ENCODE measurements around the gene OSER1. TPM values are rescaled to one million over a fixed set of nuclear protein-coding genes. Genes with fewer than 3 reads are reported as not detected.
"Not testable (repeated sequence)": the region's sequence is repeated elsewhere in the genome, so short reads cannot be mapped to it uniquely, and the experiment has no call there.

Gene OSER1
- total RNA-seq (32.7 TPM), polyA plus RNA-seq (35.8 TPM)

DNA sequence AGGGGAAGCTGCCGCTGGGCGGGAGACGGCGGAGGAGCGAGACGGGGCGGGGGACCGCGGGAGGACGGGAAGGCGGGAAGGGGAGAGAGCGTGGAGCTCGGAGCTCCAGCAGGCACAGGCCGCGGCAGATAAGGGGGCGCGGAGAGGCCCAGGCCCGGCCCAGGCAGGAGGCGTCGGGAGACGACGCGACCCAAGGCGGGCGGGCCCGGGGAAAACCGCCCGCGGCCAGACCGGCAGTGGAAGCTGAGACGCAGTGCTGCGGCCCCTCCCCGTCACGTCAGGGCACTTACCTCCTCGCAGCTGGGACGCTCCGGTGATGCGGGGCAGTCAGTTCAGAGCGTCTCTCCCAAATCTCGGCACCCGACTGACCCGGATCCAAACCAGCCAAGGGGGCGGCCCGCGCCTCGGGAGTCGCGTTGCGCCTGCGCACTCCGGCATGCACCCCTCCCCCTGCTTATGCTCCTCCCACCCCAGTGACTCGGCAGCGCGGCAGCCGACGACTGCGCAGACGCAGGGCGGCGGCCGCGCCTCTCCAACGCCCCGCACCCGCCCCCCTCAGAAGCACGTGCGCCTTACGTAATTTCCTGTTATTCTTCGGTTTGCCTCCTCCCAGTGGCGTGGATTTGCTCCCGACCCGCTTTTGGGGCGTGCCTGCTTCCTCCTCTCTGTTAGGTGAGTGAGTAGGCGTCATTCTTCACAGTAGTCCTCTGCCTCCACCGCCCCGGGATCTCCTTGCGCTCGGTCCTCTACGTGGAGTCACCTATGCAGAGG is at the start of gene OSER1:
TSS of gene OSER1 (minus strand) at position 366 of the 771 bp plus-strand sequence. CDS start 3,814 bp downstream, outside the sequence.
- peak; percentile 95 for DNase-seq (ENCODE audit: extremely low spot score)
- Histone ChIP-seq H3K36me3 (ENCODE audit: insufficient read depth) (no peaks in the 10 kb centered on the region), H3K4me3 (ENCODE audit: low read depth, low read length) (peak within 1 kb of the TSS; percentile 95), H3K4me1 (ENCODE audit: insufficient read depth) (peaks cover 3% of the 10 kb centered on the region), H3K27ac (ENCODE audit: low read depth) (peak within 1 kb of the TSS; percentile 97)
- WGBS = under 1% methylated on average over 79 of the region's 79 CpGs

DNA sequence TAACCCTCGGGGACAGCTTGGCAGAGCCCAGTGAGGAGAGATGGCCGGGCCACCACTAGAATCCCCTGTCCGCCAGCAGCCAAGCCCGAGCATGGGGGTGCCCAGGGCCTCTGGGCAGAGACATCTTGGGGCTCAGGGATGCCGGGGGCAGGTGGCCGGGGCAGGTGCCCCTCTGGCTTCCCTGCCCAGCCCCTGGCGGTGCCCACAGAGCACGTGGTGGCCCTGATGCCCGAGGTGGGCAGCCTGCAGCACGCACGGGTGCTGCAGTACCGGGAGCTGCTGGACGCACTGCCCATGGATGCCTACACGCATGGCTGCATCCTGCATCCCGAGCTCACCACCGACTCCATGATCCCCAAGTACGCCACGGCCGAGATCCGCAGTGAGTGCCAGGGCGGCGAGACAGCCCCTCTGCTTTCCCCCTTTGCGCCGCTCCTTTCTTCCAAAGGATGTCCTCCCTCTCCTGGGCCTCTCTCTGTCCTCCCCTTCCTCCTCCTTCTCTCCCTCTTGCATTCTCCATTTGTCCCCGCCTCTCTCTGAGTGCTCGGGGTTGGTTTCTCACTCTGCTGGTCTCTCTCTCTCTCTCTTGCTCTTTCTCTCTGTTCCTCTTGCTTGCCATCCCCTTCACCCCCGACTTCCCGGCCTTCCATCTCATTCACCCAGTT is 47.8 kb upstream of the OSER1 start:
- Histone ChIP-seq H3K27ac (ENCODE audit: low read depth) (no peak overlapping the region), H3K4me3 (ENCODE audit: low read depth, low read length) (no peak overlapping the region), H3K4me1 (ENCODE audit: insufficient read depth) (no peaks in the 10 kb centered on the region), H3K36me3 (ENCODE audit: insufficient read depth) (no peaks in the 10 kb centered on the region)
- 88% methylated on average over 28 of the region's 28 CpGs for WGBS
- no peak for DNase-seq (ENCODE audit: extremely low spot score)

DNA sequence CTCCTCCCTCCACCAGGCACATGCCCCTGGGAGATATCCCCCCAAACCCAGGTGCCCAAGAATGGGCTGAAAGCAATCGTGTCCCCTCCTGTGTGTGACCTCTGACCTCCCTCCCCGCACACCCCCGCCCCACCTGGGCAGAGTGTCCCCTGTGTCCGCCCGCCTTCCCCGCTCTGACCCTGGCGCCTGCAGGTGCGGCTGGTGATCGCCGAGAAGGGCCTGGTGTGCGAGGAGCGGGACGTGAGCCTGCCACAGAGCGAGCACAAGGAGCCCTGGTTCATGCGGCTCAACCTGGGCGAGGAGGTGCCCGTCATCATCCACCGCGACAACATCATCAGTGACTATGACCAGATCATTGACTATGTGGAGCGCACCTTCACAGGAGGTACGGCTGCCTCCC is 46.4 kb upstream of the OSER1 start:
- no peaks in the 10 kb centered on the region for H3K4me1 ChIP-seq (ENCODE audit: insufficient read depth)

DNA sequence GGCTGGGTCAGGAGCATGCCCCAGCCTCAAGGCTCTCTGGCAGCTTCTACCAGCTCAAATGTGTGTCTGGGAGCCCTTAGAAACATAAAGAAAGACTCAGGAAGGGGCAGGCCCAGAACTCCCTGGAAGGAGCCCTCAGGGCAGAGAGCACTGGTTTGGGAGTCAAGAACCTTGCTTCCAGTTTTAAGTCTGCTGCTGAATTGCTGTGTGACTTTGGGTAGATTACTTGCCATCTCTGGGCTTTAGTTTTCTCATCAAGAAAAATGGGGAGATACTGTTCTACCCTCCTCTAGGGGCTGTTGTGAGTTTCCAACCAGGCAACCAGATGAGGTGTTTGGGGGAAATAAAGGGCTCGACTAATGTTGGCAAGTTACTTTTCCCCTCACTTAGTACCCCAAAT is 45.4 kb upstream of the OSER1 start:
- H3K4me1 ChIP-seq (ENCODE audit: insufficient read depth) = no peaks in the 10 kb centered on the region

More for the DNA sequence above, 46.4 kb upstream of the OSER1 start:
- DNase-seq (ENCODE audit: extremely low spot score) = no peak
- 91% methylated on average over 21 of the region's 21 CpGs for WGBS
- Histone ChIP-seq H3K4me3 (ENCODE audit: low read depth, low read length) (no peak overlapping the region), H3K27ac (ENCODE audit: low read depth) (no peak overlapping the region), H3K36me3 (ENCODE audit: insufficient read depth) (no peaks in the 10 kb centered on the region)

DNA sequence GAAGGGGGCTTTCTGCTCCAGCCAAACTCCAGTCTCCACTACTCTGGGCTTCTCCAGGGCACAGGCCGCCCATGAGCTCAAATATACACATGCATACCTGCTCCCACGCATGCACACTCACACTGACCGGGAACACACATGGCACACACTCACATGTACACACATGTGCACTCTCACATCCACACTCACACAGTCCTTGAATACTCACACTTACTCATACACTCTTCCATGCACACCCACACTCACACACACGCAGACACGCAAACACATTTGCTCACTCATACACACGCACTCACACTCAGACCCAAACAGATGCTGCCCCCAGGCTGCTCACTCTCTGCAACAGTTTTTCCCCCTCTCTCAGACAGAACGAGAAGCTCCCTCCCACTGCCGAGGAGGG is 43.5 kb upstream of the OSER1 start:
- Histone ChIP-seq H3K27ac (ENCODE audit: low read depth) (no peak overlapping the region), H3K4me1 (ENCODE audit: insufficient read depth) (no peaks in the 10 kb centered on the region), H3K36me3 (ENCODE audit: insufficient read depth) (no peaks in the 10 kb centered on the region), H3K4me3 (ENCODE audit: low read depth, low read length) (no peak overlapping the region)
- WGBS = 77% methylated on average over 8 of the region's 8 CpGs
- DNase-seq (ENCODE audit: extremely low spot score) = no peak

More for the DNA sequence above, 45.4 kb upstream of the OSER1 start:
- no peak overlapping the region for H3K4me3 ChIP-seq (ENCODE audit: low read depth, low read length)
- no peaks in the 10 kb centered on the region for H3K36me3 ChIP-seq (ENCODE audit: insufficient read depth)
- DNase-seq (ENCODE audit: extremely low spot score) = no peak
- WGBS = 91% methylated on average over 1 of the region's 1 CpG
- H3K27ac ChIP-seq (ENCODE audit: low read depth) = no peak overlapping the region

DNA sequence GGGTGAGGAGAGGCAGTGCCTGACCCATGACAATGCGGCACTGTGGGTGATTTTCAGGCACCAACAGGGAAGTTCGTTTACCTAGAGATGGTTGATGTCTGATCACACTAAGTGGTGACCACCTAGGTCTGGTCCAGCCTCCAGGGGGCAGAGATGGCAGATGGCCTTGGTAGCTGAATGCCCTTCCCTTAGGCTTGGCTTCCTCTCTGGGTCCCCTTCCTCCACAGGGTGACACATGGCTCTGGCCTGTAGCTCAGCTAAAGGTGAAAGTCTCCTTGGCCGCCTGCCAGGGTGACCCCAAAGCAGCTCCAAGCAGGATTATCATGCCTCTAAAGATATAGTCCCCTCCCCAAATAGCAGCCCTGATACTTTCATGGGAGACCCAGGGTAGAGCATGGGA is 43.0 kb upstream of the OSER1 start:
- Histone ChIP-seq H3K27ac (ENCODE audit: low read depth) (no peak overlapping the region), H3K4me1 (ENCODE audit: insufficient read depth) (no peaks in the 10 kb centered on the region), H3K4me3 (ENCODE audit: low read depth, low read length) (no peak overlapping the region), H3K36me3 (ENCODE audit: insufficient read depth) (no peaks in the 10 kb centered on the region)
- 71% methylated on average over 3 of the region's 3 CpGs for WGBS
- DNase-seq (ENCODE audit: extremely low spot score) = no peak

DNA sequence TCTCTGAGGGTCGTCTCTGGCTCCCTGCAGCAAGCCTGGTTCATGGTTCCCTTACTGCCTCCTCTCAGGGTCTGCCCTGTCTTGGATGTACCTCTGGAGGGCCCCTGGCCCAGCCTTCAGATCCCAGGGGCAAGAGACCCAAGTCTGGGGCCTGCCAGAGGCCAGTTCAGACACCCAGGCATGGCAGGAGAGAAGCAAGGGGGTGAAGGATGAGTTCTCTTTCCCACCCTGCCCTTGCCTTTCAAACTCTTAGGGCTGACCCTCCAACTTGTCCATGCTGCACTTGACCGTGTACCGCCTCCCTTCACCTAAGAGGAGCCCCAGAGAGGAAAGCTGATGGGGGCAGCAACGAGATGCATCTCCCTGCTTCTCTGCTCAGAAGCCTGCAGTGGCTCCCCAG is 40.7 kb upstream of the OSER1 start:
- no peak for DNase-seq (ENCODE audit: extremely low spot score)
- no peak overlapping the region for H3K27ac ChIP-seq (ENCODE audit: low read depth)
- H3K36me3 ChIP-seq (ENCODE audit: insufficient read depth) = no peaks in the 10 kb centered on the region
- peaks cover 3% of the 10 kb centered on the region for H3K4me1 ChIP-seq (ENCODE audit: insufficient read depth)
- WGBS = 64% methylated on average over 4 of the region's 4 CpGs
- H3K4me3 ChIP-seq (ENCODE audit: low read depth, low read length) = no peak overlapping the region

DNA sequence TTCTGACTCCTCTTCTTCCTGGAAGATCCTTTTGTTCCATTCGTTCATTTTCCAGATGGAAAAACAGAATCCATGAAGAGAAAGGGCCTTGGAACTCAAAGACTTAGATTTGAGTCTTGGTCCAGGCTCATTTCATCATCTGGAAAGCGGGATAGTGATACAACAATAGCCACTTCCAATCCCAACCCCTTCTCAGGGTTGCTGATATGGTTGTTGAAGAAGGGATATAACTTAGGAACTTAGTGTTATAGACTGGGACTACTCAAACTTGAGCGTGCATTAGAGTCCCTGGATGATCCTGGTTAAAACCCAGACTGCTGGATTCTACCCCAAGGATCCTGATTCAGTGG is 37.8 kb upstream of the OSER1 start:
- H3K36me3 ChIP-seq (ENCODE audit: insufficient read depth) = no peaks in the 10 kb centered on the region
- H3K4me3 ChIP-seq (ENCODE audit: low read depth, low read length) = no peak overlapping the region
- DNase-seq (ENCODE audit: extremely low spot score) = no peak
- H3K27ac ChIP-seq (ENCODE audit: low read depth) = no peak overlapping the region
- peaks cover 3% of the 10 kb centered on the region for H3K4me1 ChIP-seq (ENCODE audit: insufficient read depth)
- 42% methylated on average over 3 of the region's 3 CpGs for WGBS

DNA sequence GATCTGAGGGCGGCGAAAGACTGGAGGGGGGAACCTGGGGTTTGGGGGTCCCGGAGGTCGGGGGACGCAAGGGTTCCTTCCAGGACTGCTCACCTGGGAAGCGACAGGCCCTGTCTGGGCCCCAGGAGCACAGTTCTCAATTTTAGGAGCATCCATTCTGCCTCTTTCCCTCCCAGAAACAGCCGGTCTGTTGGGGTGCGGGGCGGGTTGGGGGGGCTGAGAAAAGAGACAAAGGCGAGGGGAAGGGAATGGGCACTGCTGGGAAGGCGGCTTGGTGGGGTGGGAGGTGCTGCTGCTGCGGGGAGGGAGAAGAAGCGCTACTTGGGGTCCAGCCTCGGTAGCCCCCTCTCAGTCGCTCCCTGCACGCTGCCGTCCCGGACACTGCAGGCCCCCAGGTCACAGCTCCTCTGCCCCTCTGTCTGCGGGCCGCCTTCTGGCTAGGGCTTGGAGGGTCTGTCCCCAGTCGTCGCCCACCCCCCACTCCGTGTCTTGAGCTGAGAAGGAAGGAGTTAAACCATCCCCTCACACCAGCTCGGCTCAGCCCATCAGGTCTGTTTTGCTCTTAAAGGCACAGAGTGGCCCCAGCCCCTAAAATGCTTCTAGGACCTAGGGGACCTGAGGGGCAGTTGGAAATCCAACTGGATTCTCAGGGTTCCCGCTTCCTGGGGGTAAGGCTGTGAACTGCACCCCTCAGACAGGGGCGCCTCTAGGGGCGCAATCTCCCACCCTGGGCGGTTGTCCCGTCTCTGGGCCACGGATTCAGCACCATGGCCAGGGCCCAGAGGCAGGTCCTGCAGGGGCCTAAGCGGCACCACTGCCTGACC is 37.2 kb upstream of the OSER1 start:
- Histone ChIP-seq H3K4me3 (ENCODE audit: low read depth, low read length) (no peak overlapping the region), H3K27ac (ENCODE audit: low read depth) (no peak overlapping the region), H3K36me3 (ENCODE audit: insufficient read depth) (no peaks in the 10 kb centered on the region), H3K4me1 (ENCODE audit: insufficient read depth) (peaks cover 3% of the 10 kb centered on the region)
- WGBS = 4% methylated on average over 31 of the region's 31 CpGs
- no peak for DNase-seq (ENCODE audit: extremely low spot score)

DNA sequence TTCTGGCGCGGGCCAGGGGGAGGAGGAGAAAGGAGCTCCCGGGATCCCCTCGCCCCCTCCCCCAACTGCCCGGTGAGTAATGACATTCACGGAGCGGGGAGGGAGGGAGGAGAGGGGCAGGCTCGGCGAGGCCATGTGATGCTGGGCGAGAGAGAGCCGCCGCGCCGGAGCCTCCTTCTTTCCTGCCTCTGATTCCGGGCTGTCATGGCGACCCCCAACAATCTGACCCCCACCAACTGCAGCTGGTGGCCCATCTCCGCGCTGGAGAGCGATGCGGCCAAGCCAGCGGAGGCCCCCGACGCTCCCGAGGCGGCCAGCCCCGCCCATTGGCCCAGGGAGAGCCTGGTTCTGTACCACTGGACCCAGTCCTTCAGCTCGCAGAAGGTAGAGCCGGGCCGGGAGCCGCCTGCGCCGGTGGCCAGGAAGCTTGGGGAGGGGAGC is 36.6 kb upstream of the OSER1 start, which contains the start of gene GDAP1L1:
TSS of gene GDAP1L1 (plus strand) at position 178 of the 441 bp plus-strand sequence. CDS start at position 205, 27 bp downstream.
- Histone ChIP-seq H3K27ac (ENCODE audit: low read depth) (no peak within 1 kb of the TSS), H3K4me1 (ENCODE audit: insufficient read depth) (peaks cover 3% of the 10 kb centered on the region), H3K36me3 (ENCODE audit: insufficient read depth) (no peaks in the 10 kb centered on the region), H3K4me3 (ENCODE audit: low read depth, low read length) (no peak within 1 kb of the TSS)
- WGBS = 1% methylated on average over 32 of the region's 32 CpGs
- no peak for DNase-seq (ENCODE audit: extremely low spot score)

DNA sequence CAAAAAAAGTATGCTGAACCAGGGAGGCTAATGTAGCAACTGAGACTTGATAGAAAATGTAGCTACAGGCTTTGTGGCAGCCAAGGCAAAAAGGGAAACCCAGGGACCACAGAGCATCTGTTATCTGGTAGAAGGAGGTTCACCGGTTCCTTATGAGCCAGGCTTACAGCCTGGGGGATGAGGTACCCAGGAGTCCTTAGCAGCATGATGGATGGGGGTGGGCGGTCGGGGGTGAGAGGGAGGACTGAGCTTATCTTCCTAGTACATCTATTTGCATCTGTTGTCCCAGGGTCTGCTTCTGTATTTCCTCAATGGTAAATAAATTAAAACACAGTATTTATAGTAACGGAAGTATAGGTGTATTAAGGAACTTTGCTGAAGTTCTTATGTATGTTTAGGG is 35.4 kb upstream of the OSER1 start:
- no peak overlapping the region for H3K27ac ChIP-seq (ENCODE audit: low read depth)
- DNase-seq (ENCODE audit: extremely low spot score) = no peak
- H3K36me3 ChIP-seq (ENCODE audit: insufficient read depth) = no peaks in the 10 kb centered on the region
- H3K4me1 ChIP-seq (ENCODE audit: insufficient read depth) = peaks cover 3% of the 10 kb centered on the region
- 60% methylated on average over 4 of the region's 4 CpGs for WGBS
- H3K4me3 ChIP-seq (ENCODE audit: low read depth, low read length) = no peak overlapping the region

DNA sequence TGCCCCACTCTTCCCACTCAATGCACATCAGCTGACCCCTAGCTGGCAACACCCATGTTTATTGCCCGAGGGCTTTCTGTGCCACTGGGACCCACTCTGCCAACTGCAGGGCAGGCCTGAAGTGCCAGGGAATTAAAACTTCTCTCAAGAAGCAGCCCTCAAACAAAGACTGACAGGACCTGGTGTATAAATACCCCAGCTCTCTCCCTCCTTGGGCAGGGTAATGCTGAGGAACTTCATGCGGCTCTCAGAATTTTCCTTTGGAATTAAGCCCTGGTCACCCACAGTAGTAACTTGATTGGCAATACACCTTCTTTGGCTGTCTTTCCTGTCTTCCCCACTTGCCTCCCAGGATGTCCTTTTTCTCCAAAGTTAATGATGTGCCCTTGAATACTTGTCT is 31.2 kb upstream of the OSER1 start:
- DNase-seq (ENCODE audit: extremely low spot score) = no peak
- 98% methylated on average over 2 of the region's 2 CpGs for WGBS

DNA sequence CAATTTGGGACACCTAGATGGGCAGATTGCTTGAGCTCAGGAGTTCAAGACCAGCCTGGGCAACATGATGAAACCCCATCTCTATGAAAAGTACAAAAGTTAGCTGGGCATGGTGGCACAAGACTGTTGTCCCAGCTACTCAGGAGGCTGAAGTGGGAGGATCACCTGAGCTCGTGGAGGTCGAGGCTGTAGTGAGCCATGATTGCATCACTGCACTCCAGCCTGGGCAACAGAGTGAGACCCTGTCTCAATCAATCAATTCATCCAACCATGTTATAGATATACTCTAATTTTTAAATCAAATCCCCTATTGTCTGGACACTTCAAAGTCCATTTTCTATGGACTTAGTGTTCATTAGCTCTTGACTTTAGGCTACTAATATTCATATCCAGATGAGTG is 26.3 kb upstream of the OSER1 start:
- WGBS = 76% methylated on average over 2 of the region's 2 CpGs
- not testable (repeated sequence) for H3K36me3 ChIP-seq (ENCODE audit: insufficient read depth); H3K4me1 ChIP-seq (ENCODE audit: insufficient read depth); H3K4me3 ChIP-seq (ENCODE audit: low read depth, low read length); H3K27ac ChIP-seq (ENCODE audit: low read depth); DNase-seq (ENCODE audit: extremely low spot score)

More for the DNA sequence above, 31.2 kb upstream of the OSER1 start:
- no peaks in the 10 kb centered on the region for H3K36me3 ChIP-seq (ENCODE audit: insufficient read depth)
- no peak overlapping the region for H3K27ac ChIP-seq (ENCODE audit: low read depth)
- H3K4me1 ChIP-seq (ENCODE audit: insufficient read depth) = no peaks in the 10 kb centered on the region
- no peak overlapping the region for H3K4me3 ChIP-seq (ENCODE audit: low read depth, low read length)
